SK-N-SH treated with all-trans-retinoic acid at 6 μM for 48 hours (cell line): Measurements from ENCODE around the gene MAST4.

Experiments used
- ATAC-seq: fragments of 200-7000 bp; cut with Tn5 transposase; 3 replicates; pipeline ENCODE4 v1.9.1; 2020; ENCODE audit warnings: mild to moderate bottlenecking, moderate library complexity
- ARNTL ChIP-seq: fragments of 450-650 bp; formaldehyde crosslinking; IDR thresholded peaks from 2 replicates; pipeline ENCODE4 v1.5.0; 2020; ENCODE audit warnings: low read depth, mild to moderate bottlenecking, moderate library complexity, borderline replicate concordance
- BACH2 ChIP-seq: fragments of 250-450 bp; sonication (Bioruptor Pico); IDR thresholded peaks from 2 replicates; pipeline ENCODE4 v1.9.0; 2021; ENCODE audit warnings: mild to moderate bottlenecking, borderline replicate concordance
- CSDC2 ChIP-seq: fragments of 250-450 bp; sonication (Bioruptor Pico); IDR thresholded peaks from 2 replicates; pipeline ENCODE4 v1.5.0; 2020; ENCODE audit warnings: mild to moderate bottlenecking, moderate library complexity
- ESRRG ChIP-seq: fragments of 250-450 bp; sonication (Bioruptor Pico); IDR thresholded peaks from 2 replicates; pipeline ENCODE4 v1.6.1; 2021; ENCODE audit warnings: mild to moderate bottlenecking
- GLIS3 ChIP-seq: fragments of 250-450 bp; sonication (Bioruptor Pico); IDR thresholded peaks from 2 replicates; pipeline ENCODE4 v1.5.0; 2020; ENCODE audit warnings: mild to moderate bottlenecking, moderate library complexity
- ISL1 ChIP-seq: fragments of 250-450 bp; sonication (Bioruptor Pico); IDR thresholded peaks from 2 replicates; pipeline ENCODE4 v2.1.2; 2022; ENCODE audit warnings: mild to moderate bottlenecking, moderate library complexity
- OSR1 ChIP-seq: fragments of 250-450 bp; sonication (Bioruptor Pico); IDR thresholded peaks from 2 replicates; pipeline ENCODE4 v1.8.0; 2022; ENCODE audit warnings: moderate library complexity, mild to moderate bottlenecking, inconsistent platforms
- PPARA ChIP-seq: fragments of 250-450 bp; sonication (Bioruptor Pico); IDR thresholded peaks from 2 replicates; pipeline ENCODE4 v1.5.0; 2020; ENCODE audit warnings: mild to moderate bottlenecking, borderline replicate concordance
- RARB ChIP-seq: fragments of 250-450 bp; sonication (Bioruptor Pico); IDR thresholded peaks from 2 replicates; pipeline ENCODE4 v1.8.0; 2021; ENCODE audit warnings: mild to moderate bottlenecking, moderate library complexity
- SNAI2 ChIP-seq: fragments of 250-450 bp; sonication (Bioruptor Pico); IDR thresholded peaks from 2 replicates; pipeline ENCODE4 v1.5.0; 2020; ENCODE audit warnings: mild to moderate bottlenecking, moderate library complexity
- TCF4 ChIP-seq: fragments of 250-450 bp; sonication (Bioruptor Pico); IDR thresholded peaks from 2 replicates; pipeline ENCODE4 v1.8.0; 2021; ENCODE audit warnings: mild to moderate bottlenecking, moderate library complexity, borderline replicate concordance
- ZC3H10 ChIP-seq: fragments of 250-450 bp; sonication (Bioruptor Pico); IDR thresholded peaks from 2 replicates; pipeline ENCODE4 v1.5.1; 2021; ENCODE audit warnings: mild to moderate bottlenecking, moderate library complexity
- ZFP3 ChIP-seq: fragments of 250-450 bp; sonication (Bioruptor Pico); IDR thresholded peaks from 2 replicates; pipeline ENCODE4 v1.5.0; 2020; ENCODE audit warnings: mild to moderate bottlenecking, moderate library complexity
- ZFP30 ChIP-seq: fragments of 450-650 bp; formaldehyde crosslinking; IDR thresholded peaks from 2 replicates; pipeline ENCODE4 v1.5.0; 2022; ENCODE audit warnings: mild to moderate bottlenecking, moderate library complexity
- ZNF565 ChIP-seq: fragments of 450-650 bp; formaldehyde crosslinking; conservative IDR thresholded peaks from 2 replicates; pipeline ENCODE4 v1.5.0; 2020; ENCODE audit warnings: low read depth, mild to moderate bottlenecking, moderate library complexity
- ZNF70 ChIP-seq: fragments of 450-650 bp; formaldehyde crosslinking; IDR thresholded peaks from 2 replicates; pipeline ENCODE4 v1.5.0; 2020; ENCODE audit warnings: mild to moderate bottlenecking, moderate library complexity
- ZNF8 ChIP-seq: fragments of 450-650 bp; formaldehyde crosslinking; IDR thresholded peaks from 2 replicates; pipeline ENCODE4 v1.5.0; 2020; ENCODE audit warnings: mild to moderate bottlenecking, moderate library complexity
- TF ChIP-seq, protein P1 (sequence below): fragments of 250-450 bp; sonication (Bioruptor Pico); IDR thresholded peaks from 2 replicates; pipeline ENCODE4 v1.5.1; 2020; ENCODE audit warnings: low read depth, mild to moderate bottlenecking, moderate library complexity
- TF ChIP-seq, protein P2 (sequence below): fragments of 250-450 bp; sonication (Bioruptor Pico); IDR thresholded peaks from 2 replicates; pipeline ENCODE4 v1.5.1; 2021; ENCODE audit warnings: mild to moderate bottlenecking, moderate library complexity
- TF ChIP-seq, protein P3 (sequence below): fragments of 250-450 bp; sonication (Bioruptor Pico); IDR thresholded peaks from 2 replicates; pipeline ENCODE4 v1.8.0; 2021; ENCODE audit warnings: low read depth, mild to moderate bottlenecking, moderate library complexity, borderline replicate concordance
- TF ChIP-seq, protein P4 (sequence below): fragments of 250-450 bp; sonication (Bioruptor Pico); IDR thresholded peaks from 2 replicates; pipeline ENCODE4 v1.5.0; 2020; ENCODE audit warnings: mild to moderate bottlenecking, moderate library complexity
- TF ChIP-seq, protein P5 (sequence below): fragments of 250-450 bp; sonication (Bioruptor Pico); IDR thresholded peaks from 2 replicates; pipeline ENCODE4 v1.8.0; 2020; ENCODE audit warnings: mild to moderate bottlenecking, moderate library complexity, borderline replicate concordance

MAST4 gene

DNA sequence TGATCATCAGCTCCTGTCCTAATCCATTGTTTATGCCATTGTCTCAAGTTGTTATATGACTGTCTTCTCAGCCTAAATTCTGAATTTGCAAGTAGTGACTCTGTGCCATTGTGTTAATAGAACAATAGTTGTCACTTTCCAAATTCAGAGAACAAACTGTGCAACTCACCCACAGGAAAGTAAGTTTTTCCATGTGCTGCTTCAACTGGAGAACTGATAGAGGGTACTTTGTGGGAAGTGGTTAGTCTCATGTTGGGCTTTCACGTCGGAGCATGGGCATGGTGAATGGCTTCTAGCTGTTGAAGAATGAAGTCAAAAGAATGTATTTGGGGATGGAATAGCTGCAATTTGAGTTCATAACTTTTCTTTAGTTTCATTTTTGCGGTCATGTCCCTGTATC lies 454.4 kb downstream of the MAST4 start:
- TF ChIP-seq ESRRG (CRISPR knock-in tag): no peak
- no peak for TF ChIP-seq TCF4 (CRISPR knock-in tag)
- TF ChIP-seq SNAI2: no peak
- TF ChIP-seq, protein P1, sequence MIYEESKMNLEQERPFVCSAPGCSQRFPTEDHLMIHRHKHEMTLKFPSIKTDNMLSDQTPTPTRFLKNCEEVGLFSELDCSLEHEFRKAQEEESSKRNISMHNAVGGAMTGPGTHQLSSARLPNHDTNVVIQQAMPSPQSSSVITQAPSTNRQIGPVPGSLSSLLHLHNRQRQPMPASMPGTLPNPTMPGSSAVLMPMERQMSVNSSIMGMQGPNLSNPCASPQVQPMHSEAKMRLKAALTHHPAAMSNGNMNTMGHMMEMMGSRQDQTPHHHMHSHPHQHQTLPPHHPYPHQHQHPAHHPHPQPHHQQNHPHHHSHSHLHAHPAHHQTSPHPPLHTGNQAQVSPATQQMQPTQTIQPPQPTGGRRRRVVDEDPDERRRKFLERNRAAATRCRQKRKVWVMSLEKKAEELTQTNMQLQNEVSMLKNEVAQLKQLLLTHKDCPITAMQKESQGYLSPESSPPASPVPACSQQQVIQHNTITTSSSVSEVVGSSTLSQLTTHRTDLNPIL (CRISPR knock-in tag): no peak
- no peak for TF ChIP-seq ZNF565 (CRISPR knock-in tag)
- TF ChIP-seq ZC3H10 (CRISPR knock-in tag): no peak
- TF ChIP-seq, all 23 proteins: peak for 0
- no peak for ATAC-seq

DNA sequence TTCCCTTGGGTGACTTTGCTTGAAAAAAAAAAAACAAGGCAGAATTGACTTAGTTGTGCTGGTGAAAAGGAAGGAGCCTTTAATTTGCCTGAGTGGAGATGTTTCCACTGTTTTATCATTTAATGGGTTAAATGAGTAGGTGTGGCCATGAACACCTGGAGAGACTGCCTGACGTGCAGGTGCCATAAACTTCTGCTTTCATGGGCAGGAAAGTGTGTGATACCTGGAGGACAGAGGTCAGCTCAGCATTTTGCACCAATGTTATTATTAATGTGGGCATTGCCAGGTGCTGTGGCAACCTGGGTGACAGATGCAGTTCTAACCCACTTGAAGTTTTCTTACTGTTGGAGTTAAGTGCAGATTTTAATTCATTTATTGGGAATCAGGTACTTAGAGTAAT lies 455.0 kb downstream of the MAST4 start:
- TF ChIP-seq ZFP3 (no peak), ZFP30 (CRISPR knock-in tag) (no peak), ZNF8 (CRISPR knock-in tag) (no peak), ARNTL (CRISPR knock-in tag) (no peak), CSDC2 (CRISPR knock-in tag) (no peak), ZNF70 (no peak), OSR1 (no peak), BACH2 (no peak), SNAI2 (no peak), ISL1 (no peak), PPARA (CRISPR knock-in tag) (no peak), RARB (CRISPR knock-in tag) (no peak)
- TF ChIP-seq, protein P2, sequence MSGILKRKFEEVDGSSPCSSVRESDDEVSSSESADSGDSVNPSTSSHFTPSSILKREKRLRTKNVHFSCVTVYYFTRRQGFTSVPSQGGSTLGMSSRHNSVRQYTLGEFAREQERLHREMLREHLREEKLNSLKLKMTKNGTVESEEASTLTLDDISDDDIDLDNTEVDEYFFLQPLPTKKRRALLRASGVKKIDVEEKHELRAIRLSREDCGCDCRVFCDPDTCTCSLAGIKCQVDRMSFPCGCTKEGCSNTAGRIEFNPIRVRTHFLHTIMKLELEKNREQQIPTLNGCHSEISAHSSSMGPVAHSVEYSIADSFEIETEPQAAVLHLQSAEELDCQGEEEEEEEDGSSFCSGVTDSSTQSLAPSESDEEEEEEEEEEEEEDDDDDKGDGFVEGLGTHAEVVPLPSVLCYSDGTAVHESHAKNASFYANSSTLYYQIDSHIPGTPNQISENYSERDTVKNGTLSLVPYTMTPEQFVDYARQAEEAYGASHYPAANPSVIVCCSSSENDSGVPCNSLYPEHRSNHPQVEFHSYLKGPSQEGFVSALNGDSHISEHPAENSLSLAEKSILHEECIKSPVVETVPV (CRISPR knock-in tag): no peak
- TF ChIP-seq, protein P3, sequence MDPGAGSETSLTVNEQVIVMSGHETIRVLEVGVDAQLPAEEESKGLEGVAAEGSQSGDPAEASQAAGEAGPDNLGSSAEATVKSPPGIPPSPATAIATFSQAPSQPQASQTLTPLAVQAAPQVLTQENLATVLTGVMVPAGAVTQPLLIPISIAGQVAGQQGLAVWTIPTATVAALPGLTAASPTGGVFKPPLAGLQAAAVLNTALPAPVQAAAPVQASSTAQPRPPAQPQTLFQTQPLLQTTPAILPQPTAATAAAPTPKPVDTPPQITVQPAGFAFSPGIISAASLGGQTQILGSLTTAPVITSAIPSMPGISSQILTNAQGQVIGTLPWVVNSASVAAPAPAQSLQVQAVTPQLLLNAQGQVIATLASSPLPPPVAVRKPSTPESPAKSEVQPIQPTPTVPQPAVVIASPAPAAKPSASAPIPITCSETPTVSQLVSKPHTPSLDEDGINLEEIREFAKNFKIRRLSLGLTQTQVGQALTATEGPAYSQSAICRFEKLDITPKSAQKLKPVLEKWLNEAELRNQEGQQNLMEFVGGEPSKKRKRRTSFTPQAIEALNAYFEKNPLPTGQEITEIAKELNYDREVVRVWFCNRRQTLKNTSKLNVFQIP: no peak
- TF ChIP-seq, protein P4, sequence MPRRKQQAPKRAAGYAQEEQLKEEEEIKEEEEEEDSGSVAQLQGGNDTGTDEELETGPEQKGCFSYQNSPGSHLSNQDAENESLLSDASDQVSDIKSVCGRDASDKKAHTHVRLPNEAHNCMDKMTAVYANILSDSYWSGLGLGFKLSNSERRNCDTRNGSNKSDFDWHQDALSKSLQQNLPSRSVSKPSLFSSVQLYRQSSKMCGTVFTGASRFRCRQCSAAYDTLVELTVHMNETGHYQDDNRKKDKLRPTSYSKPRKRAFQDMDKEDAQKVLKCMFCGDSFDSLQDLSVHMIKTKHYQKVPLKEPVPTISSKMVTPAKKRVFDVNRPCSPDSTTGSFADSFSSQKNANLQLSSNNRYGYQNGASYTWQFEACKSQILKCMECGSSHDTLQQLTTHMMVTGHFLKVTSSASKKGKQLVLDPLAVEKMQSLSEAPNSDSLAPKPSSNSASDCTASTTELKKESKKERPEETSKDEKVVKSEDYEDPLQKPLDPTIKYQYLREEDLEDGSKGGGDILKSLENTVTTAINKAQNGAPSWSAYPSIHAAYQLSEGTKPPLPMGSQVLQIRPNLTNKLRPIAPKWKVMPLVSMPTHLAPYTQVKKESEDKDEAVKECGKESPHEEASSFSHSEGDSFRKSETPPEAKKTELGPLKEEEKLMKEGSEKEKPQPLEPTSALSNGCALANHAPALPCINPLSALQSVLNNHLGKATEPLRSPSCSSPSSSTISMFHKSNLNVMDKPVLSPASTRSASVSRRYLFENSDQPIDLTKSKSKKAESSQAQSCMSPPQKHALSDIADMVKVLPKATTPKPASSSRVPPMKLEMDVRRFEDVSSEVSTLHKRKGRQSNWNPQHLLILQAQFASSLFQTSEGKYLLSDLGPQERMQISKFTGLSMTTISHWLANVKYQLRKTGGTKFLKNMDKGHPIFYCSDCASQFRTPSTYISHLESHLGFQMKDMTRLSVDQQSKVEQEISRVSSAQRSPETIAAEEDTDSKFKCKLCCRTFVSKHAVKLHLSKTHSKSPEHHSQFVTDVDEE: no peak
- no peak for ATAC-seq

DNA sequence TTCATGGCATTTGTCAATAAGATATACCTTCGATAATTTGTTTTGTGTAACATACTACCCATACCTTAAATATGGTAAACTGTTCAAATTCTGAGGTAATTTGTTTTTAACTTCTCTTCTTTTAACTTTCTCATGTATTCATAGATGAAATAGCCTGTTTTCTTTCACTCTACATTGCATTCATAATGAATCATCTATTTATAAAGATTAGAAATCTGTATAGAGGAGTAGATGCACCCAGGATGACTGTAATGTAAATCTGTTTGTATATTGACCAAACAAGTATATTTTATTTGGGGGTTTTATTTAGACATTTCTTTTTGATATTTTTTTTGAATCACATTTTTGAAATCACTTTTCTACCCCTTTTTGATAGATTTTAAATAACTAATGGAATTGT lies 455.8 kb downstream of the MAST4 start:
- TF ChIP-seq ISL1 (0 out of 2 replicates have a peak, but pooled peaks have one; percentile 26), GLIS3 (CRISPR knock-in tag) (no peak)

DNA sequence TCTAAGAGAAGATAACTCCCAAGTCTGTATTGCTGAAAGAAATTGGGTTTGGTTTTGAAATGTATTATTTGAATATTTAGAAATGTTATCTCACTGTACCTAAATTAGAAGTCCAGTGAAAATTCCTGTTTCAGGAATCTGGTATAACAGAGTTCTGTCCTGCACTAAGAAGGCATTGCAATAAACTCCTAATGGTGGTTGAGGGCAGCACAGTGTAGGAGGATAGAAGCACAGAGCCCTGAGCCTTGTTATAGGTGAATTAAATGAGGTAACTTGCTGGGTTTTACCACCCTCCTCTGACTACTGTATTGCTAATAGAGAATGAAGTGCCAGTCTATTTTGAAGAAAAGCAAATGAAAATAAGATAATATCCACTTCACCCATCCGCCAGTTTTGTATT lies 457.0 kb downstream of the MAST4 start:
- ATAC-seq: no peak; the same call in 2 of the 3 replicates

More for the DNA sequence above, 455.8 kb downstream of the MAST4 start:
- no peak for ATAC-seq

More for the DNA sequence above, 457.0 kb downstream of the MAST4 start:
- TF ChIP-seq ESRRG (CRISPR knock-in tag) (no peak), TCF4 (CRISPR knock-in tag) (no peak), ISL1 (no peak), RARB (CRISPR knock-in tag) (no peak), ARNTL (CRISPR knock-in tag) (no peak), GLIS3 (CRISPR knock-in tag) (no peak), ZNF565 (CRISPR knock-in tag) (no peak), BACH2 (no peak), PPARA (CRISPR knock-in tag) (no peak), CSDC2 (CRISPR knock-in tag) (no peak)
- TF ChIP-seq, protein P5, sequence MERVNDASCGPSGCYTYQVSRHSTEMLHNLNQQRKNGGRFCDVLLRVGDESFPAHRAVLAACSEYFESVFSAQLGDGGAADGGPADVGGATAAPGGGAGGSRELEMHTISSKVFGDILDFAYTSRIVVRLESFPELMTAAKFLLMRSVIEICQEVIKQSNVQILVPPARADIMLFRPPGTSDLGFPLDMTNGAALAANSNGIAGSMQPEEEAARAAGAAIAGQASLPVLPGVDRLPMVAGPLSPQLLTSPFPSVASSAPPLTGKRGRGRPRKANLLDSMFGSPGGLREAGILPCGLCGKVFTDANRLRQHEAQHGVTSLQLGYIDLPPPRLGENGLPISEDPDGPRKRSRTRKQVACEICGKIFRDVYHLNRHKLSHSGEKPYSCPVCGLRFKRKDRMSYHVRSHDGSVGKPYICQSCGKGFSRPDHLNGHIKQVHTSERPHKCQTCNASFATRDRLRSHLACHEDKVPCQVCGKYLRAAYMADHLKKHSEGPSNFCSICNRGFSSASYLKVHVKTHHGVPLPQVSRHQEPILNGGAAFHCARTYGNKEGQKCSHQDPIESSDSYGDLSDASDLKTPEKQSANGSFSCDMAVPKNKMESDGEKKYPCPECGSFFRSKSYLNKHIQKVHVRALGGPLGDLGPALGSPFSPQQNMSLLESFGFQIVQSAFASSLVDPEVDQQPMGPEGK (CRISPR knock-in tag): no peak
- TF ChIP-seq, protein P2 (CRISPR knock-in tag): no peak
- TF ChIP-seq, protein P3: no peak
